Activated naive CD8-positive, alpha-beta T cell treated with anti-CD3 and anti-CD28 coated beads, Interleukin-2, amount 50 U/mL, for 24 hours (primary cell): ENCODE results near the gene DYNLT1.
A peak's percentile ranks its signal among the peaks of the same experiment; 100 is the strongest.
"Not testable (repeated sequence)": the region's sequence is repeated elsewhere in the genome, so short reads cannot be mapped to it uniquely, and the experiment has no call there.

Experiments
- ATAC-seq: fragments of 150-1000 bp; cut with Tn5 transposase; one replicate; pipeline ENCODE4 v1.10.0; 2021
- DNase-seq: peaks from one replicate; pipeline ENCODE4 v3.0.0; 2021
- H3K27ac Mint-ChIP-seq: one replicate; pipeline ENCODE4 v1.8.0; 2021; ENCODE audit warnings: mild to moderate bottlenecking, mixed read lengths
- H3K27me3 Mint-ChIP-seq: one replicate; pipeline ENCODE4 v1.8.0; 2021; ENCODE audit warnings: mixed read lengths
- H3K36me3 Mint-ChIP-seq: one replicate; pipeline ENCODE4 v1.8.0; 2021; ENCODE audit warnings: low read depth, mixed read lengths
- H3K4me1 Mint-ChIP-seq: one replicate; pipeline ENCODE4 v1.8.0; 2021; ENCODE audit warnings: mixed read lengths
- H3K4me3 Mint-ChIP-seq: one replicate; pipeline ENCODE4 v1.8.0; 2021; ENCODE audit warnings: mild to moderate bottlenecking, moderate library complexity, mixed read lengths
- H3K9me3 Mint-ChIP-seq: one replicate; pipeline ENCODE4 v1.8.0; 2021; ENCODE audit warnings: mixed read lengths

Gene DYNLT1

GRCh38 chr6:158644231-158645063 is at the start of gene DYNLT1:
Gene DYNLT1, minus strand, starts transcription at chr6:158644743. Its CDS starts 35 bp downstream, at chr6:158644708.
- Mint-ChIP-seq H3K36me3 (peaks cover 38% of the 10 kb centered on the region), H3K4me3 (peak within 1 kb of the TSS; percentile 99), H3K9me3 (peaks cover 4% of the 10 kb centered on the region), H3K27ac (peak within 1 kb of the TSS; percentile 98), H3K4me1 (peaks cover 85% of the 10 kb centered on the region), H3K27me3 (peaks cover 2% of the 10 kb centered on the region)
- DNase-seq, result peak; percentile 97
- ATAC-seq, result peak; percentile 35

- Mint-ChIP-seq H3K27me3 (no peaks in the 10 kb centered on the region), H3K36me3 (peaks cover 70% of the 10 kb centered on the region)
- no peak for ATAC-seq
These were observed 44.3 kb upstream of the DYNLT1 start for GRCh38 chr6:158688860-158689259.

DNA sequence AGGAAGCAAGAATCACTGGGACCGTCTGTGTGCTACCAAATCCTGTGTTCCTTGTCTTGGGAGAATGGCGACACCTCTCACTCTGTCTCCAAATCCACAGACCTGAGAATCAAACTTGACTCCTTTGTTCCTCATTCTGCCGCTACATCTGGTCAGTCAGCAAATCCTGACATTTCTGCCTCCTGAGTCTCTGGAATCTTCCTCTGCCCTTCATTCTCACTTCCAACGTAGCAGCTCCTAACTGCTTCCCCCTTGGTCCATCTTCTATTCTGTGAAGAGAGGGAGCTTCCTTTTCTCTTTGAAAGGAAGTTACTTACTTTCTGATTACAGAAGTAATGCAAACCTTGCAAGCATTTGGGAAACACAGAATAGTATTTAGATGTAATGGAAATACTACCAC is 43.0 kb upstream of the DYNLT1 start:
- DNase-seq (no peak), ATAC-seq (no peak)
- H3K27me3 Mint-ChIP-seq, result no peaks in the 10 kb centered on the region
- peaks cover 75% of the 10 kb centered on the region for H3K36me3 Mint-ChIP-seq
- peaks cover 67% of the 10 kb centered on the region for H3K4me1 Mint-ChIP-seq
- peak overlapping the region; percentile 74 for H3K27ac Mint-ChIP-seq
- H3K9me3 Mint-ChIP-seq, result no peaks in the 10 kb centered on the region
- H3K4me3 Mint-ChIP-seq, result no peak overlapping the region

More at GRCh38 chr6:158688860-158689259, 44.3 kb upstream of the DYNLT1 start:
- Mint-ChIP-seq H3K27ac (no peak overlapping the region), H3K9me3 (no peaks in the 10 kb centered on the region), H3K4me3 (no peak overlapping the region), H3K4me1 (peaks cover 57% of the 10 kb centered on the region)
- no peak for DNase-seq

DNA sequence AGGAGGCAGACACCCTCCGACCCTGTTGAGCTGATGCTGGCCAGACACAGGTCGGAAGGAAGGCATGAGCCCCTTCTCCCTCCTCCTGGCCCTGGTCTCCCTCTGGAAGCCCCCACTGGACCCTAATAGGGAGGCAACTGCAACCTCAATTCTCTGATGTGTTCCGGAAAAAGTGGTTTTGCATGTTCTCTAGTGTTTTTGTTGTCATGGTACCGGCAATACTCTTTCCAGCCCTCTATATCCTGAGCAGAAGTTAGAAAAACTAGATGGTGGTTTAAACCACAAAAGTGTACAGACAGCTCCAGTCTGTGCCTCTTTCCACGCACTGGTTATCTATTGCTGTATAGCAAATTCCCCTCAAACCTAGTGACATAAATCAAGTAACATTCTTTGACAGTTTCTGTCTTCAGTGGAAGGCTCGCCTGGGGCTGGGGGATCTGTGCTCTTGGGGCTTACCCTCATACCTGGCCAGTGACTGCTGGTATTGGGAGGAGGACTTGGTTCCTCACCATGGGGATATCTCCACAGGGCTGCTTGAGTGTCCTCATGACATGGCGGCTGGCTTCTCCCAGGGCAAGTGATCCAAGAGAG is 42.3 kb upstream of the DYNLT1 start:
- Mint-ChIP-seq H3K27me3 (no peaks in the 10 kb centered on the region), H3K4me3 (peak overlapping the region; percentile 25), H3K4me1 (peaks cover 67% of the 10 kb centered on the region), H3K9me3 (no peaks in the 10 kb centered on the region), H3K27ac (peak overlapping the region; percentile 74), H3K36me3 (peaks cover 76% of the 10 kb centered on the region)
- ATAC-seq (peak; percentile 96), DNase-seq (peak; percentile 25)

DNA sequence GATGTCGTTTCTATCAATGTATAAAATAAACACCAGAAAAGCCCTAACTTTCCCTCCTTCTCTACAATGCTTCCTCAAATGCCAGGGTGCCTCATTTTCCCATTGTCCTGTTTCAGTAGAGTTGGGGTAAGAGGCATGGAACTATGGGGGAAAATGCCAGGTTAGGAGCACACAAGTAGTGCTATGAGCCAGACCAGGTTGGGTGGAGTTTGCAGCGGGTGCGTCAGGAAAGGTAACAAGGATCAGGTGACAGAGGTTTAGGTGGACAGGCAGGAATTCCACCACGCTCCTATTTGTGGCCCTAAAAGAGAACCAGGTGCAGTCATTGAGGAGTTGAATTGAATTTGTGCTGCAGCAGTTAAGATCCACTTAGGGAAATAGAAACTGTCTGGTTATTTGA is 41.8 kb upstream of the DYNLT1 start:
- H3K27ac Mint-ChIP-seq, result peak overlapping the region; percentile 74
- H3K4me1 Mint-ChIP-seq, result peaks cover 66% of the 10 kb centered on the region
- H3K27me3 Mint-ChIP-seq, result no peaks in the 10 kb centered on the region
- DNase-seq, result no peak
- no peaks in the 10 kb centered on the region for H3K9me3 Mint-ChIP-seq
- ATAC-seq, result no peak
- H3K36me3 Mint-ChIP-seq, result peaks cover 79% of the 10 kb centered on the region
- H3K4me3 Mint-ChIP-seq, result peak overlapping the region; percentile 25

GRCh38 chr6:158684745-158685324 is 40.3 kb upstream of the DYNLT1 start:
- Mint-ChIP-seq H3K4me1 (peaks cover 62% of the 10 kb centered on the region), H3K27ac (peak overlapping the region; percentile 31), H3K9me3 (no peaks in the 10 kb centered on the region), H3K4me3 (no peak overlapping the region), H3K36me3 (peaks cover 87% of the 10 kb centered on the region), H3K27me3 (no peaks in the 10 kb centered on the region)
- DNase-seq (no peak), ATAC-seq (no peak)

DNA sequence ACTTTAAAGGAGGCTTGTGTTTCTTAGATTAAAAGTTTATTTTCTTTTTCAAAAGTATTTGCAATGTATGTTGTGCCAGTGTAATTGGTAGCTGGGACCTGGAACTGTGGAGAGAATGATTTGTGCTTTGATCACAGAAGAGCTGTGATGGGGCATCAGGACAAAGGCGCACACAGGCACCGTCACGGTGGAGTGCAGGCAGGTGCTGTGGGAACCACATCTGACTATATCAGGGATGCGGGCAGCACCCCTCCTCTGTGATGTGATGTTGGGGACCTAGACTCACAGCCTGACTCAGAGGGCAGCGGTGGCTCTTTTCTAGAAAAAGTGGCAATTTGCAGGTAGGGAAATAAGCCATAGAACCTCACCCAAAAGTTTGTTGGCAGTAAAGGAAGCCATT is 39.8 kb upstream of the DYNLT1 start:
- no peaks in the 10 kb centered on the region for H3K9me3 Mint-ChIP-seq
- ATAC-seq, result no peak
- H3K4me1 Mint-ChIP-seq, result peaks cover 64% of the 10 kb centered on the region
- H3K36me3 Mint-ChIP-seq, result peaks cover 87% of the 10 kb centered on the region
- DNase-seq, result no peak
- H3K27ac Mint-ChIP-seq, result no peak overlapping the region
- H3K4me3 Mint-ChIP-seq, result no peak overlapping the region
- no peaks in the 10 kb centered on the region for H3K27me3 Mint-ChIP-seq

DNA sequence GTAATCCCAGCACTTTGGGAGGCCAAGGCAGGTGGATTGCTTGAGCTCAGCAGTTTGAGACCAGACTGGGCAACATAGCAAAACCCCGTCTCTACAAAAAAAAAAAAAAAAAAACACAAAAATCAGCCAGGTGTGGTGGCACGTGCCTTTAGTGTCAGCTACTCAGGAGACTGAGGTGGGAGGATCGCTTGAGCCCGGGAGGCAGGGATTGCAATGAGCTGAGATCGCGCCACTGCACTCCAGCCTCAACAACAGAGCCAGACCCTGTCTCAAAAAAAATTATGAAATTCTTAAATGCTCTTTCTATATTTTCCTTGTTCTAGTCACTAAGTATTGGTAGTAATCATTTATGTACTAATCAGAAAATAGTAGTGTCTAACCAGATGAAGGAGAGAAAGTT is 35.9 kb upstream of the DYNLT1 start:
- no peak overlapping the region for H3K4me3 Mint-ChIP-seq
- ATAC-seq (no peak), DNase-seq (no peak)
- H3K27ac Mint-ChIP-seq, result no peak overlapping the region
- H3K27me3 Mint-ChIP-seq, result no peaks in the 10 kb centered on the region
- peaks cover 79% of the 10 kb centered on the region for H3K36me3 Mint-ChIP-seq
- H3K9me3 Mint-ChIP-seq, result no peaks in the 10 kb centered on the region
- H3K4me1 Mint-ChIP-seq, result peaks cover 37% of the 10 kb centered on the region

DNA sequence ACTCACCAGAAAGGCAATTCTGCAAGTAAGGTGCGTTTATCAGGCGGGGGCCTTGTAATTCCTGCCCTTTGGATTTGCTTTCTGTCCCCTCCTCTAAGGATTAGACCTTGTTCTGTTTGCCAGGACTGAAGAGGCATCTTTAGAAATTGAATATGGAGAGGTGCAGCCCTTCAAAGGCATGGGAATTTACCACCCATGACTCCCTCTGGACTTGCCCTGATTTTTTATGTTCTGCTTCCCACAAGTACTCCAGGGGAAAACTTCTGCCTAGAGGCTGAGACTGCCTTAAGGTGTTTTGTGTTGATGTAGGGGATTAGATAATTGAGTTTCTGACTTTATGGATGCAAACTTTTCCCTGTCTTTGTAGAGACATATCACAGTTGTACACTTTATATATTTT is 35.5 kb upstream of the DYNLT1 start:
- peak overlapping the region; percentile 76 for H3K27ac Mint-ChIP-seq
- peaks cover 81% of the 10 kb centered on the region for H3K36me3 Mint-ChIP-seq
- H3K4me3 Mint-ChIP-seq, result no peak overlapping the region

DNA sequence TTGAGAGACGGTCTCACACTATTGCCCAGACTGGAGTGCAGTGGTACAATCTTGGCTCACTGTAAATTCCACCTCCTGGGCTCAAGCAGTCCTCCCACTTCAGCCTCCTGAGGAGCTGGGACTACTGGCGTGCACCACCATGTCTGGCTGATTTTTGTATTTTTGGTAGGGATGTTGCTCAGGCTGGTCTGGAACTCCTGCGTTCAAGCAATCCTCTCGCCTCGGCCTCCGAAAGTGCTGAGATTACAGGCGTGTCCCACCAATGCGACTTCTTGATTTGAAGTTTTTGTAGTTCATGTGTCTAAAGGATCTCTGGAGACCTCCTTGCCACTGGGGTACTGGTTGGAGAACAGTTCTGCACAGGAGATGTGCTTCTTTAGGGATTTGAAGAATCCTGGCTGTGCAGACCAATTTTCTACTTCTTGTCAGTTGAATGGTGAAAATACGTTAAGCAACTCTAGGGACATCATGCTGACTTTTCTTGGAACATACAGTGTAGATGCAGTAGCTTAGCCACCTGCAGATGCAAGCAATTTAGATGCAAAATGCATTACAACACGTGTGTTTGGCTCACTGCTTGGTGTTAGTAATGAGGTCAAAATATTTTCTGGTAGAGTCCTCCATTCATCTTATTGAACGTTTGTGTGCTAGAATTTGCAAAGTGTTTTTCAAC is 33.5 kb upstream of the DYNLT1 start:
- no peaks in the 10 kb centered on the region for H3K27me3 Mint-ChIP-seq
- no peak overlapping the region for H3K27ac Mint-ChIP-seq
- no peaks in the 10 kb centered on the region for H3K9me3 Mint-ChIP-seq

More for the DNA sequence above, 35.5 kb upstream of the DYNLT1 start:
- Mint-ChIP-seq H3K27me3 (no peaks in the 10 kb centered on the region), H3K9me3 (no peaks in the 10 kb centered on the region), H3K4me1 (peaks cover 35% of the 10 kb centered on the region)
- DNase-seq, result no peak
- no peak for ATAC-seq

DNA sequence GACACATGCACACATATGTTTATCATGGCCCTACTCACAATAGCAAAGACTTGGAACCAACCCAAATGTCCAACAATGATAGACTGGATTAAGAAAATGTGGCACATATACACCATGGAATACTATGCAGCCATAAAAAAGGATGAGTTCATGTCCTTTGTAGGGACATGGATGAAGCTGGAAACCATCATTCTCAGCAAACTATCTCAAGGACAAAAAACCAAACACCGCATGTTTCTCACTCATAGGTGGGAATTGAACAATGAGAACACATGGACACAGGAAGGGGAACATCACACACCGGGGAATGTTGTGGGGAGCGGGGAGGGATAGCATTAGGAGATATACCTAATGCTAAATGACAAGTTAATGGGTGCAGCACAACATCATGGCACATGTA is 32.6 kb upstream of the DYNLT1 start:
- Mint-ChIP-seq H3K4me1 (peaks cover 12% of the 10 kb centered on the region), H3K36me3 (peaks cover 76% of the 10 kb centered on the region)
- H3K4me3 Mint-ChIP-seq, ATAC-seq, DNase-seq, H3K27ac Mint-ChIP-seq, H3K9me3 Mint-ChIP-seq, H3K27me3 Mint-ChIP-seq: not testable (repeated sequence)

More for the DNA sequence above, 33.5 kb upstream of the DYNLT1 start:
- Mint-ChIP-seq H3K4me1 (peaks cover 18% of the 10 kb centered on the region), H3K36me3 (peaks cover 80% of the 10 kb centered on the region), H3K4me3 (no peak overlapping the region)
- ATAC-seq (no peak), DNase-seq (no peak)

- Mint-ChIP-seq H3K9me3 (no peaks in the 10 kb centered on the region), H3K4me3 (no peak overlapping the region), H3K27ac (no peak overlapping the region), H3K4me1 (peaks cover 8% of the 10 kb centered on the region), H3K27me3 (no peaks in the 10 kb centered on the region), H3K36me3 (peaks cover 70% of the 10 kb centered on the region)
- DNase-seq (no peak), ATAC-seq (no peak)
These were observed 30.0 kb upstream of the DYNLT1 start for GRCh38 chr6:158674342-158675131.

DNA sequence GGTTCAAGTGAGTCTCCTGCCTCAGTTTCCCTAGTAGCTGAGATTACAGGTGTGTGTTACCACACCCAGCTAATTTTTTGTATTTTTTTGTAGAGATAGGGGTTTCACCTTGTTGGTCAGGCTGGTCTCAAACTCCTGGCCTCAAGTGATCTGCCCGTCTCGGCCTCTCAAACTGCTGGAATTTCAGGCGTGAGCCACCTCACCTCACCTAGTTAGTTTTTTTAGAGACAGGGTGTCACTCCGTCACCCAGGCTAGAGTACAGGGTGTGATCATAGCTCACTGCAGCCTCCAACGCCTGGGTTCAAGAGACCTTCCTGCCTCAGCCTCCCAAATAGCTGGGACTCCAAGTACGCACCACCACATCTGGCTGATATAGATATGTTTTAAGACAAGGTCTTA is 28.2 kb upstream of the DYNLT1 start:
- peaks cover 68% of the 10 kb centered on the region for H3K36me3 Mint-ChIP-seq
- H3K4me1 Mint-ChIP-seq, result peaks cover under 1% of the 10 kb centered on the region
- H3K4me3 Mint-ChIP-seq, result no peak overlapping the region
- H3K27ac Mint-ChIP-seq, result no peak overlapping the region
- no peak for DNase-seq
- no peaks in the 10 kb centered on the region for H3K9me3 Mint-ChIP-seq
- H3K27me3 Mint-ChIP-seq, result no peaks in the 10 kb centered on the region
- no peak for ATAC-seq

- not testable (repeated sequence) for H3K4me1 Mint-ChIP-seq, H3K9me3 Mint-ChIP-seq, DNase-seq, H3K27ac Mint-ChIP-seq, H3K4me3 Mint-ChIP-seq, ATAC-seq, H3K27me3 Mint-ChIP-seq
- peaks cover 71% of the 10 kb centered on the region for H3K36me3 Mint-ChIP-seq
These were observed 27.6 kb upstream of the DYNLT1 start for GRCh38 chr6:158672119-158672518.
